ENCODE data around the gene CPLANE1.
"Not testable (repeated sequence)": the region's sequence is repeated elsewhere in the genome, so short reads cannot be mapped to it uniquely, and the experiment has no call there.

Gene CPLANE1

DNA sequence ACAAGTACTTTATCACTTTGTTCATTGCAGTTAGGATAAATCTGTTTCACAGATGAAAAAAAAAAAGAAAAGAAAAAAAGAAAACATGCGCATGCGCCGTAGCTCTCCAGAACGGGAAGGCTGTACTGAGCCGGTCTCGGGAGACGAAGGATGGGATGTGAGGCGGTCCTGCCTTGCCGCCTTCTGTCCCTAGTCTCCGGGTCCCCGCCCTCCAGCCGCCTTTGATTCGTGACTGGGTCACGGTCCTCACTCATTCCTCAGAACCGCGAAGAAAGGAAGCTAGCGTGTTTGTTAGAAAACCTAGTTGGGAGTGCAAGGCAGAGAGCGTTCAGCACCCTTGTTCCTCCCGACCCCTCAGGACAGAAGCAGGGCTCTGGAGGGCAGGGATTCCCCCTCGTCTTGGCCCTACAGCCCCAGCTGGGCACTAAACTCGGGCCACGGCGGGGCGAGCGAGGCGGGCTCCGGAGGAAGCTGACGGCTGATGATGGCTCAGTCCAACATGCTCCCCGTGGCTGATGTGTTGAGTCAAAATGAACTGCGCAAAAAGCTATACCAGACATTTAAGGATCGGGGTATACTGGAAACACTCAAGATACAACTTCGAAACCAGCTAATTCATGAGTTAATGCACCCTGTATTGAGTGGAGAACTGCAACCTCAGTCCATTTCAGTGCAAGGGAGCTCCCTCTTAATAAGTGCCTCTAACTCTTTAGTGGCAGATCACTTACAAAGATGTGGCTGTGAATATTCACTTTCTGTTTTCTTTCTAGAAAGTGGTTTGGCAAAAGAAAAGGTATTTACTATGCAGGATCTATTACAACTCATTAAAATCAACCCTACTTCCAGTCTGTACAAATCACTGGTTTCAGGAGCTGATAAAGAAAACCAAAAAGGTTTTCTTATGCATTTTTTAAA, 40.0 kb downstream of the CPLANE1 start:
- no peak for DNase-seq (ENCODE audit: low read depth in 2 of 2)

DNA sequence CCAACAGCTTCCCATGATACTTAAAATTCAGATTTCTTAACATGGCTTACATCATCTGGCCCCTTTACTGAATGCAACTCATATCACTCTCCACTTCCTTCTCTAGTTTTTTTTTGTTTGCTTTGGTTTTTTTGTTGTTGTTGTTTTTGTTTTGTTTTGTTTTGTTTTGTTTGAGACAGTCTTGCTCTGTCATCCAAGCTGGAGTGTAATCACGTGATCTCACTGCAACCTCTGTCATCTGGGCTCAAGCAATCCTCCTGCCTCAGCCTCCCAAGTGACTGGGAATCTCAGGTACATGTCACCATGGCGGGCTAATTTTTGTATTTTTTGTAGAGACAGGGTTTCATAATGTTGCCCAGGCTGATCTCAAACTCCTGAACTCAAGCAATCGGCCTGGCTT, 41.4 kb downstream of the CPLANE1 start:
- no peak for DNase-seq (ENCODE audit: low read depth in 2 of 2)

DNA sequence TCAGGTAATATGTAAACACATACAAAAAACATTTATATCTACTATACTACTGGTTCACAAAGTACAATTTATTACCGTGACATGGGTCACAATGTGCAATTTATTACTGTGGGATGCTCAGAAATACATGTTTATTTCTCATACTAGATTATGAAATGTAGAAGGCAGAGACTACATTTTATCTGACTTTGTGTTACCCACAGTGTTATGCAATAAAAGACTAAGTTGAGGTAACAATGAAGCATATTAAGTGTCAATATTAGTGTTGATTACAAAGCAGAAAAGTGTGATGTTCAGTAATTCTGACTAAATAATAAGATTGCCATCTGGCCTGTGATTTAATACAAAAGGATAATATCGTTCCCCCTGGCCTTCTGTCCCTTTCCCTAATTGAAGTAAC, 42.4 kb downstream of the CPLANE1 start:
- no peak for DNase-seq (ENCODE audit: low read depth in 2 of 2)

- no peak for DNase-seq (ENCODE audit: low read depth in 2 of 2)
Observed at GRCh38 chr5:37198842-37199241, 50.3 kb downstream of the CPLANE1 start.

- DNase-seq (ENCODE audit: low read depth in 2 of 2), result no peak
Observed at GRCh38 chr5:37198061-37198460, 51.1 kb downstream of the CPLANE1 start.

DNA sequence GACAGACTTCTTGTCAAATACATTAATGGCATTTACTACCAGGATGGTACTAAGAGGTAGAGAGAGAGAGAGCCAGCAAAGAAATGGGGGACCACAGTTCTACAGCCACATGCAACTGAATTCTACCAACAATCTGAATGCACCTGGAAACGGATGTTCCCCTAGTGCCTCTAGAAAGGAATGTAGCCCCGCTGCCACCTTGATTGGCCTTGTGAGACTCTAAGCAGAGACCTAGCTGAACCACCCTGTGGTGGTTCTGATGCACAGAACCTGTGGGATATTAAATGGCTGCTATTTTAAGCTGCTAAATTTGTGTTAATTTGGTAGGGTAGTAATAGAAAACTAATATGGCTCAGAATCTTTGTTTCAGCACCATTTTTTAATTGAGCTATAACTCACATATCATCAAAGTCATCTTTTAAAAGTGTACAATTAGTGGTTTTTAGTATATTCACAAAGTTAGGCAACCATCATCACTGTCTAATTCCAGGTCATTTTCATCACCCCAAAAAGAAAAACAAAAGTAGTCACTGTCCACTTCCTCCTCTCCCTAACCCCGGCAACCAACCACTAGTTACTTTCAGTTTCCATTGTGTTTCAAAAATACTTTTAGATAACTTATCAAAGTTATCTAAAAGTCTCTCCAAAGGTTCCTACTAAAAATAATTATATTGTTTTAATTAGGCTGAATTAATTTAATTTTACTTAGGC, 51.7 kb downstream of the CPLANE1 start:
- no peak for DNase-seq (ENCODE audit: low read depth in 2 of 2)

DNA sequence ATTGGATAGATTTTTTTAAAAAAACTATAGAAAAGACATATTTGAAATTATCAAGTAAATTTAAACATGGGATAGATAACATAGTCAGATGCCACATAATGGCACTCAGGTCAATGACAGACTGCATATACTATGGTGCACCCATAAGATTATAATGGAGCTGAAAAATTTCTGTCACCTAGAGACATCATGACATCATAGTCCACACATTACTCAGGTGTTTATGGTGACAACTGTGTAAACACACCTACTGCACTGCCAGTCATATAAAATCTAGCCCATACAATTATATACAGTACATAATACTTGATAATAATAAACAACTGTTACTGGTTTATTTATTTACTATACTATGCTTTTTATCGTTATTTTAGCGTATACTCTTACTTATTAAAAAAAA, 58.6 kb downstream of the CPLANE1 start:
- DNase-seq (ENCODE audit: low read depth in 2 of 2), result no peak

GRCh38 chr5:37189355-37189754, 59.8 kb downstream of the CPLANE1 start:
- no peak for DNase-seq (ENCODE audit: low read depth in 2 of 2)

DNA sequence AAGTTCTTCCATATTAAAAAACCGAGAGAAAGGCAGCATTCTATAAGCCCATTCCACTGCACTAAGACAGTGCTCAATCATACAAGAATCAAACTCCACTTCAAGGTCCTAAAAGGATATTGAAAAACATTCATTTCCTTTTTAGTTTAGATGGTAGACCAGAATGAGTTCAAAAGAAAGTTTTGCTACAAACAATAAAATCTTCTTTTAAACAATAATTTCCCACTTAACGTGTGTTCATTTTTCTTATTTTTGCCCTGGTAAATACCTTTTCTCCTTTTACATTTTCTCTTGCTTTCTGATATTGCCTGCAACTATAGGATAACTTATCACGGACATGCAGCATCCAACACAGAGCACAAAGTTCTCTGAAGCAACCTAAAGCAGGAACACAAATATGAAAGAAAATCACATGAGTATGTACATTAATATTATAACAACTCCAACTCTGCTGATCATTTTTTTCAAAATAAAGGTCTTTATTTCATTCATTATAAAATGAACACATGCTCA, 61.7 kb downstream of the CPLANE1 start:
- DNase-seq (ENCODE audit: low read depth in 2 of 2), result no peak

GRCh38 chr5:37184748-37185364, 64.3 kb downstream of the CPLANE1 start:
- no peak for DNase-seq (ENCODE audit: low read depth in 2 of 2)

GRCh38 chr5:37182667-37183066, 66.5 kb downstream of the CPLANE1 start:
- DNase-seq (ENCODE audit: low read depth in 2 of 2), result no peak

GRCh38 chr5:37174928-37175327, 74.2 kb downstream of the CPLANE1 start:
- DNase-seq (ENCODE audit: low read depth in 2 of 2), result no peak

DNA sequence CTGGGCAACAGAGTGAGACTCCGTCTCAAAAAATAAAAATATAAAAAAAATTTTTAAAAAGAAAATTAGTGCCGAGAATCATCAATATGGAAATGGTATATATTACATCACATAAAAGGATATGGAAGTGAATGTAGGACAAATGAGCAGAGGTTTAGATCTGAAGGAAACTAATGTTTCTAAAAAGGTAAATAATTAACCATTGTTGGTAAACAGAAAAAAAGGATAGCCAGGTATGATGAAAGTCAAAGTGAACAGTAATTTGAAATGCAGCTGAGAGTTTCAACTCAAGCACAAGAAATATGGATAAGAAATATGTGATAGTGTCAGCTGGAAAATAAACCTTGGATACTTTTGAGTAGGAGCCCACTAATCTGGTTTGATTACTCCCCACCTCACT, 76.2 kb downstream of the CPLANE1 start:
- DNase-seq (ENCODE audit: low read depth in 2 of 2), result no peak

- no peak for DNase-seq (ENCODE audit: low read depth in 2 of 2)
Observed at GRCh38 chr5:37170856-37171255, 78.3 kb downstream of the CPLANE1 start.

DNA sequence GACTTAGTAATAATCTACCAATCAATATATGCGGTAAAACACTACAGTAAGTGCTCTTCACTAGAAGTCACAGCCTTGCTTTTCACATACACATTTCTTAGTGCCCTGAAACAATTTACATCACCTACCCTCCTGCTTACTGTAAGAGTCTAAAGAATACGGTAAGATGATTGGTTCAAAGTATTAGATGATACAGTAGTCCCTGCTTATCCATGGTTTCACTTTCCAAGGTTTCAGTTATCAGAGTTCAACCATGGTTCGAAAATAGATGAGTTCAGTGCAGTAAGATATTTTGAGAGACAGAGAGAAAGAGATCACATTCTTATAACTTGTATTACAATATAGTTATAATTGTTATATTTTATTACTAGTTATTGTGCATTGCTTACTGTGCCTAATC, 83.0 kb downstream of the CPLANE1 start:
- DNase-seq (ENCODE audit: low read depth in 2 of 2), result no peak

DNA sequence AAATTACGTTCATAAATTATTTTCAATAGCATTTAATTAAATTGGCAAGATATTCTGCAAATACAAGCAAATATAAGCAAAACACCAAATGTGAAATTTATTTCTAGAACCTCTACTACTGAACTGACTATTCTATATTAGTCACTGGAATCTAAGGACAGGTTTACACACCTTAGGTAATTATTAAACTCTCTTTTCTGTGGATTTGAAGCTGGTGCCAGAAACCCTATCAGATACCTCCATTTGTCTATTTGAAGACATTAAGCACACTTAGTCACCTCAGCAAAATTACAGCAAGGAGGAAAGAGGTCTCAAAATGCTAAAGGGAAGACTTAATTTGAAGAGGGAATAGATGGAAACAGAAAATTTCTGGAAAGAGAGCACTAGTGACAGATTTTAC, 83.4 kb downstream of the CPLANE1 start:
- no peak for DNase-seq (ENCODE audit: low read depth in 2 of 2)

- DNase-seq (ENCODE audit: low read depth in 2 of 2), result no peak
Observed at GRCh38 chr5:37153661-37154060, 95.5 kb downstream of the CPLANE1 start.

DNA sequence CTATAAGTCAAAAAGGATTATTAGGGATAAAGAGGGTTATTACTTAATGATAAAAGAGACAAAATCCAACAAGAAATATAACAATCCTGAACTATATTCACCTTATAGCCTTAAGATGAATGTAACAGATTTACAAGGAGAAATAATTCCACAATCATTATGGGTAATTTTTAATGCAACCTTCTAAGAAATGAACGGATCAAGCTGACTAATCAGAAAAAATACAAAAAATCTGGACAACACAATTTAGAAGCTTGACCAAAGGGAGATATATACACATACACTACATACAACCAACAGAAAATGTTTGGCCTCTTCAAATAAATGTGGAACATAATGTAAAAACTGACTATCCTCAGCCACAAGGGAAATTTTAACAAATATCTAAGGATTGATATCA, 102.3 kb downstream of the CPLANE1 start:
- no peak for DNase-seq (ENCODE audit: low read depth in 2 of 2)

GRCh38 chr5:37136694-37137093, 112.5 kb downstream of the CPLANE1 start:
- no peak for DNase-seq (ENCODE audit: low read depth in 2 of 2)

DNA sequence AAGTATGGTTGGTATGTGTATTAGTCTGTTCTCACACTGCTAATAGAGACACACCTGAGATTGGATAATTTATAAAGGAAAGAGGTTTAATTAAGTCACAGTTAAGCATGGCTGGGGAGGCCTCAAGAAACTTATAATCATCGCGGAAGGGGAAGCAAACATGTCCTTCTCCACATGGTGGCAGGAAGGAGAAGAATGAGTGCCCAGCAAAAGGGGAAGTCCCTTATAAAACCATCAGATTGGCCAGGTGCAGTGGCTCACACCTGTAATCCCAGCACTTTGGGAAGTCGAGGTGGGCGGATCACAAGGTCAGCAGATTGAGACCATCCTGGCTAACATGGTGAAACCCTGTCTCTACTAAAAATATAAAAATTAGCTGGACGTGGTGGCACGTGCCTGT, 113.9 kb downstream of the CPLANE1 start:
- DNase-seq (ENCODE audit: low read depth in 2 of 2), result not testable (repeated sequence)

- no peak for DNase-seq (ENCODE audit: low read depth in 2 of 2)
Observed at GRCh38 chr5:37133939-37134338, 115.2 kb downstream of the CPLANE1 start.

GRCh38 chr5:37132646-37133045, 116.5 kb downstream of the CPLANE1 start:
- DNase-seq (ENCODE audit: low read depth in 2 of 2), result no peak

Data from stimulated activated CD8-positive, alpha-beta memory T cell treated with anti-CD3 and anti-CD28 coated beads, Interleukin-2, amount 100 ng/mL, for 1 hour (primary cell).